H9 (cell line): ENCODE results near the gene TSPAN5. TPM values are rescaled to one million over a fixed set of nuclear protein-coding genes. Genes with fewer than 3 reads are reported as not detected.

Source experiments
- DNase-seq: peaks from one replicate; pipeline ENCODE4 v3.0.0-alpha.2; 2017
- H2AFZ ChIP-seq: one replicate; pipeline ENCODE4 v1.6.1; 2013; ENCODE audit warnings: mild to moderate bottlenecking, low read length, control low read depth, moderate library complexity
- H2AK5ac ChIP-seq: 2 replicates; pipeline ENCODE4 v1.6.1; 2013; ENCODE audit warnings: low read length, control low read depth, mixed read lengths; ENCODE audit not compliant: insufficient read length
- H2BK120ac ChIP-seq: one replicate; pipeline ENCODE4 v1.6.1; 2013; ENCODE audit warnings: low read depth, mild to moderate bottlenecking, low read length, control low read depth, inconsistent platforms; ENCODE audit not compliant: poor library complexity, severe bottlenecking
- H2BK12ac ChIP-seq: 2 replicates; pipeline ENCODE4 v1.6.1; 2013; ENCODE audit warnings: low read length, control low read depth, mixed read lengths, low read depth; ENCODE audit not compliant: insufficient read length
- H2BK15ac ChIP-seq: 2 replicates; pipeline ENCODE4 v1.6.1; 2013; ENCODE audit warnings: low read depth, low read length, control low read depth
- H2BK20ac ChIP-seq: one replicate; pipeline ENCODE4 v1.6.1; 2013; ENCODE audit warnings: low read depth, mild to moderate bottlenecking, low read length, control low read depth, inconsistent platforms; ENCODE audit not compliant: poor library complexity, severe bottlenecking
- H2BK5ac ChIP-seq: 2 replicates; pipeline ENCODE4 v1.6.1; 2013; ENCODE audit warnings: low read length, control low read depth, mixed read lengths; ENCODE audit not compliant: insufficient read length
- H3K14ac ChIP-seq: 2 replicates; pipeline ENCODE4 v1.6.1; 2013; ENCODE audit warnings: low read length, control low read depth; ENCODE audit not compliant: insufficient read depth
- H3K18ac ChIP-seq: 2 replicates; pipeline ENCODE4 v1.6.1; 2013; ENCODE audit warnings: low read depth, mild to moderate bottlenecking, mixed read lengths, low read length, control low read depth; ENCODE audit not compliant: insufficient read length
- H3K23ac ChIP-seq: 2 replicates; pipeline ENCODE4 v1.6.1; 2013; ENCODE audit warnings: low read length, control low read depth, mixed read lengths, low read depth; ENCODE audit not compliant: insufficient read length
- H3K23me2 ChIP-seq: 2 replicates; pipeline ENCODE4 v1.6.1; 2013; ENCODE audit warnings: low read depth, mild to moderate bottlenecking, mixed read lengths, low read length, control low read depth; ENCODE audit not compliant: insufficient read length, poor library complexity, severe bottlenecking
- H3K27ac ChIP-seq: 2 replicates; pipeline ENCODE4 v1.5.1; 2013; ENCODE audit warnings: low read length, control low read depth, mixed read lengths, low read depth; ENCODE audit not compliant: insufficient read length
- H3K27me3 ChIP-seq: 2 replicates; pipeline ENCODE4 v1.6.1; 2013; ENCODE audit warnings: low read length, control low read depth, inconsistent platforms; ENCODE audit not compliant: insufficient read depth
- H3K4ac ChIP-seq: 2 replicates; pipeline ENCODE4 v1.6.1; 2013; ENCODE audit warnings: low read depth, mild to moderate bottlenecking, control low read depth, inconsistent platforms, low read length, moderate library complexity
- H3K4me1 ChIP-seq: 2 replicates; pipeline ENCODE4 v1.6.1; 2013; ENCODE audit warnings: low read length, control low read depth, inconsistent platforms; ENCODE audit not compliant: insufficient read depth
- H3K4me2 ChIP-seq: 2 replicates; pipeline ENCODE4 v1.6.1; 2013; ENCODE audit warnings: low read length, control low read depth, mixed read lengths; ENCODE audit not compliant: insufficient read length, insufficient read depth
- H3K56ac ChIP-seq: 2 replicates; pipeline ENCODE4 v1.6.1; 2013; ENCODE audit warnings: low read depth, mild to moderate bottlenecking, mixed read lengths, low read length, control low read depth; ENCODE audit not compliant: insufficient read length
- H3K79me1 ChIP-seq: 2 replicates; pipeline ENCODE4 v1.6.1; 2013; ENCODE audit warnings: low read depth, mild to moderate bottlenecking, moderate library complexity, low read length, control low read depth, inconsistent platforms; ENCODE audit not compliant: insufficient read depth, poor library complexity, severe bottlenecking
- H3K79me2 ChIP-seq: 2 replicates; pipeline ENCODE4 v1.6.1; 2013; ENCODE audit warnings: low read length, control low read depth, inconsistent platforms; ENCODE audit not compliant: insufficient read depth
- H3K9ac ChIP-seq: 2 replicates; pipeline ENCODE4 v1.6.1; 2013; ENCODE audit warnings: low read length, control low read depth, mixed read lengths; ENCODE audit not compliant: insufficient read length; ENCODE audit errors: extremely low read depth
- H3K9me3 ChIP-seq: one replicate; pipeline ENCODE4 v1.6.1; 2013; ENCODE audit warnings: low read depth, low read length, inconsistent platforms; ENCODE audit not compliant: control insufficient read depth
- H3T11ph ChIP-seq: one replicate; pipeline ENCODE4 v1.6.1; 2013; ENCODE audit warnings: mild to moderate bottlenecking, low read length, control low read depth, inconsistent platforms
- H4K20me1 ChIP-seq: one replicate; pipeline ENCODE4 v1.6.1; 2013; ENCODE audit not compliant: control insufficient read depth, insufficient read length, insufficient read depth
- H4K5ac ChIP-seq: 2 replicates; pipeline ENCODE4 v1.6.1; 2013; ENCODE audit warnings: low read depth, mild to moderate bottlenecking, mixed read lengths, low read length, control low read depth; ENCODE audit not compliant: insufficient read length
- H4K8ac ChIP-seq: replicated peaks from 2 replicates; pipeline ENCODE4 v1.6.1; 2013; ENCODE audit warnings: low read length, control low read depth, mixed read lengths, low read depth; ENCODE audit not compliant: insufficient read length
- H4K91ac ChIP-seq: 2 replicates; pipeline ENCODE4 v1.6.1; 2013; ENCODE audit warnings: low read depth, mild to moderate bottlenecking, moderate library complexity, mixed read lengths, low read length, control low read depth; ENCODE audit not compliant: insufficient read length
- H3K27ac Mint-ChIP-seq, 3 experiments: 2 replicates in 2 of 3; 3 replicates in 1 of 3; pipeline ENCODE4 v1.8.0; 2020 to 2021; ENCODE audit warnings: mixed read lengths in 3 of 3, mild to moderate bottlenecking in 1 of 3, moderate library complexity in 1 of 3
- H3K27me3 Mint-ChIP-seq: 2 replicates; pipeline ENCODE4 v1.8.0; 2021; ENCODE audit warnings: low read depth, mild to moderate bottlenecking, moderate library complexity, mixed read lengths
- H3K36me3 Mint-ChIP-seq, 3 experiments: 2 replicates in 2 of 3; 3 replicates in 1 of 3; pipeline ENCODE4 v1.8.0; 2020 to 2021; ENCODE audit warnings: low read depth in 3 of 3, mixed read lengths in 3 of 3; ENCODE audit not compliant: insufficient read depth in 1 of 3
- H3K4me1 Mint-ChIP-seq, 2 experiments: 2 replicates each; pipeline ENCODE4 v1.8.0; 2020; ENCODE audit warnings: mixed read lengths in 2 of 2
- H3K4me3 Mint-ChIP-seq, 2 experiments: 2 replicates in 1 of 2; 3 replicates in 1 of 2; pipeline ENCODE4 v1.8.0; 2020 to 2021; ENCODE audit warnings: mild to moderate bottlenecking in 2 of 2, mixed read lengths in 2 of 2, moderate library complexity in 1 of 2
- H3K9me3 Mint-ChIP-seq, 2 experiments: 2 replicates in 1 of 2; 3 replicates in 1 of 2; pipeline ENCODE4 v1.8.0; 2020; ENCODE audit warnings: mild to moderate bottlenecking in 2 of 2, mixed read lengths in 2 of 2, moderate library complexity in 1 of 2
- total RNA-seq: library from RNA; stranded (reverse); gene quantifications from 2 replicates; pipeline ENCODE4 v1.2.1, GENCODE V29; 2021
- TF ChIP-seq, protein P1 (sequence below): fragments of 200-600 bp; sonication (generic); conservative IDR thresholded peaks from 3 replicates; pipeline ENCODE4 v1.8.0; 2021; ENCODE audit warnings: antibody characterized with exemption, mild to moderate bottlenecking

Gene TSPAN5
- total RNA-seq, 1 experiment from 2014 or later, result 7.0 TPM

DNA sequence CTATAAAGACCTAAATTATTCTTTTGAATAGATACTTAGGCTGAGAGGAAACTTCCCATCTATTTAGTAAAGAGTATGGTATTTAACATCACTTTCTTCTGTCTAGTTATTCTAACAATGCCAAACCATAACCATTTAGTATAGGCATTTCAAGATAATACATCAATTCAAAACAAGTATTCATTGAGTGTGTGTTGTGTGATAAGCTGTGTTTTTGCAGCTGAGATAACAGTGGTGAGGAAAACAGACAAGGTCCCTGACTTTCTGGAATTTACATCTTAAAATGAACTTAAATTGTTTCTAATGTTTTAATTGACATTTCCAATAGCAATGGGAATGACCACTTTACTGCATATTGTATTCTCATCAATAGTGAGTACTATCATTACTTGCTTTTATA lies 22.4 kb upstream of the TSPAN5 start:
- Histone ChIP-seq H4K8ac (no peak overlapping the region), H2BK120ac (no peak overlapping the region), H3K56ac (no peak overlapping the region), H3K27me3 (no peaks in the 10 kb centered on the region; the same call in 1 of the 2 replicates), H4K91ac (no peak overlapping the region), H3K23me2 (no peaks in the 10 kb centered on the region), H3K79me2 (no peaks in the 10 kb centered on the region), H3K4me1 (no peaks in the 10 kb centered on the region), H3K4me2 (no peak overlapping the region), H2BK12ac (no peak overlapping the region), H2BK20ac (no peak overlapping the region), H3K18ac (no peak overlapping the region), H2AK5ac (no peak overlapping the region), H2BK15ac (no peak overlapping the region), H3K79me1 (no peaks in the 10 kb centered on the region), H3K23ac (no peak overlapping the region), H3T11ph (no peak overlapping the region), H3K9ac (no peak overlapping the region), H3K14ac (no peak overlapping the region), H4K20me1 (no peaks in the 10 kb centered on the region), H3K9me3 (no peaks in the 10 kb centered on the region), H2AFZ (no peak overlapping the region), H2BK5ac (no peak overlapping the region), H3K4ac (no peak overlapping the region), H4K5ac (no peak overlapping the region), H3K27ac (no peak overlapping the region)
- no peaks in the 10 kb centered on the region; a peak in 1 of 7 replicates for H3K36me3 Mint-ChIP-seq
- H3K4me1 Mint-ChIP-seq, result peaks cover 9% of the 10 kb centered on the region in 2 experiments
- H3K27me3 Mint-ChIP-seq, result no peaks in the 10 kb centered on the region
- H3K4me3 Mint-ChIP-seq, result no peak overlapping the region
- DNase-seq, result no peak
- TF ChIP-seq, protein P1, sequence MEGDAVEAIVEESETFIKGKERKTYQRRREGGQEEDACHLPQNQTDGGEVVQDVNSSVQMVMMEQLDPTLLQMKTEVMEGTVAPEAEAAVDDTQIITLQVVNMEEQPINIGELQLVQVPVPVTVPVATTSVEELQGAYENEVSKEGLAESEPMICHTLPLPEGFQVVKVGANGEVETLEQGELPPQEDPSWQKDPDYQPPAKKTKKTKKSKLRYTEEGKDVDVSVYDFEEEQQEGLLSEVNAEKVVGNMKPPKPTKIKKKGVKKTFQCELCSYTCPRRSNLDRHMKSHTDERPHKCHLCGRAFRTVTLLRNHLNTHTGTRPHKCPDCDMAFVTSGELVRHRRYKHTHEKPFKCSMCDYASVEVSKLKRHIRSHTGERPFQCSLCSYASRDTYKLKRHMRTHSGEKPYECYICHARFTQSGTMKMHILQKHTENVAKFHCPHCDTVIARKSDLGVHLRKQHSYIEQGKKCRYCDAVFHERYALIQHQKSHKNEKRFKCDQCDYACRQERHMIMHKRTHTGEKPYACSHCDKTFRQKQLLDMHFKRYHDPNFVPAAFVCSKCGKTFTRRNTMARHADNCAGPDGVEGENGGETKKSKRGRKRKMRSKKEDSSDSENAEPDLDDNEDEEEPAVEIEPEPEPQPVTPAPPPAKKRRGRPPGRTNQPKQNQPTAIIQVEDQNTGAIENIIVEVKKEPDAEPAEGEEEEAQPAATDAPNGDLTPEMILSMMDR, result no peak
- no peaks in the 10 kb centered on the region for H3K9me3 Mint-ChIP-seq
- no peak overlapping the region for H3K27ac Mint-ChIP-seq
